Gastroesophageal sphincter (tissue), 4 donors: ENCODE data around the gene DNAJC21. TPM values are rescaled to one million over a fixed set of nuclear protein-coding genes. Genes with fewer than 3 reads are reported as not detected.

ENCODE experiments used
- ATAC-seq: fragments of 150-250 bp; one replicate; pipeline ENCODE4 v1.9.1; 2016; ENCODE audit warnings: mild to moderate bottlenecking, moderate library complexity
- H3K27ac ChIP-seq, 4 donors: fragments of 200-600 bp; sonication (generic) in 3 of 4; 1 replicate in 3 of 4; 2 replicates in 1 of 4; pipeline ENCODE4 v1.5.1; 2016 to 2019
- H3K27me3 ChIP-seq: fragments of 200-600 bp; sonication (generic); one replicate; pipeline ENCODE4 v1.5.1; 2019
- H3K36me3 ChIP-seq, 2 donors: fragments of 200-600 bp; sonication (generic); one replicate each; pipeline ENCODE4 v1.5.1; 2019; ENCODE audit warnings: control low read depth in 1 of 2
- H3K4me1 ChIP-seq, 3 donors: fragments of 200-600 bp; sonication (generic); 1 replicate in 2 of 3; 2 replicates in 1 of 3; pipeline ENCODE4 v1.5.1; 2016 to 2019; ENCODE audit warnings: control low read depth in 2 of 3
- H3K4me3 ChIP-seq, 2 donors: fragments of 200-600 bp; sonication (generic); one replicate each; pipeline ENCODE4 v1.5.1; 2019; ENCODE audit warnings: mild to moderate bottlenecking in 1 of 2, moderate library complexity in 1 of 2
- H3K9me3 ChIP-seq, 3 donors: fragments of 200-600 bp; sonication (generic); one replicate each; pipeline ENCODE4 v1.5.1; 2017 to 2019; ENCODE audit warnings: control low read depth in 2 of 3
- CTCF ChIP-seq, 4 experiments: fragments of 200-600 bp in 2 of 4; fragments of 450-650 bp in 2 of 4; sonication (generic) in 1 of 4; IDR thresholded peaks; one replicate each; pipeline ENCODE4 v1.5.1; 2017 to 2019; ENCODE audit warnings: antibody characterized with exemption in 4 of 4, mild to moderate bottlenecking in 2 of 4, moderate library complexity in 2 of 4
- EP300 ChIP-seq: sonication (generic); formaldehyde crosslinking; IDR thresholded peaks from one replicate; pipeline ENCODE4 v1.6.1; 2017; ENCODE audit warnings: antibody characterized with exemption, mild to moderate bottlenecking
- POLR2A ChIP-seq, 2 donors: fragments of 450-650 bp; IDR thresholded peaks; one replicate each; pipeline ENCODE4 v1.6.1; 2017; ENCODE audit warnings: antibody characterized with exemption in 2 of 2, mild to moderate bottlenecking in 2 of 2, moderate library complexity in 1 of 2
- POLR2AphosphoS5 ChIP-seq: sonication (generic); formaldehyde crosslinking; IDR thresholded peaks from one replicate; pipeline ENCODE4 v1.6.1; 2017; ENCODE audit warnings: antibody characterized with exemption
- WGBS, 2 donors: methylation state at CpG; one replicate each; pipeline ENCODE4 v1.1.5; 2018; ENCODE audit warnings: low coverage in 1 of 2; 5-methylcytosine and 5-hydroxymethylcytosine counted together
- total RNA-seq, 4 donors: library from RNA; depleted of rRNA; stranded (reverse); fragments of >200 nt; gene quantifications; one replicate each; pipeline ENCODE4 v1.1.0, GENCODE V29; 2016

DNAJC21 gene
- total RNA-seq, 4 donors from 2014 or later, result 46.8 to 99.8 (median 70.3) TPM

DNA sequence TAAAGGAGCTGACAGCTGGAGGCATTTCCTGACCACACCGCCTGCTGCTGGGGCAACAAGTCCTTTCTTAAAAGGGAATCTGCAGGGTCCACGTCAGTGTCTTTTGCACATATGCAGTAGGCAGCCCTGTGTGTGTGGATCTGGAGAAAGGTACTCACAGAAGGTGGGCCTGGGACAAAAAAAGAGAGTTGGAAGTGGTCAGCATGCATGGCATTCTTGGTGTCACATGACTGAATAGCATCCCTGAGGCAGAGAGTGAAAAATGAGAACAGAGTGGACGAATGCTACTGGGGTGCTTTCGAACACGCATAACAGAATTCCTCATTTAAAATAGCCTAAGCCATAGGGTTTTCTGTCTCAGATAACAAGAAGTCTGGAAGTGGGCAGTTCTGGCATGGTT, 47.0 kb downstream of the DNAJC21 start:
- ATAC-seq, result no peak
- Histone ChIP-seq H3K27me3 (no peaks in the 10 kb centered on the region), H3K9me3 (no peaks in the 10 kb centered on the region), H3K27ac (no peak overlapping the region), H3K4me3 (no peak overlapping the region), H3K4me1 (no peaks in the 10 kb centered on the region), H3K36me3 (no peaks in the 10 kb centered on the region)
- 81 to 84% methylated on average over 4 to 5 of the region's 5 CpGs for WGBS, 2 donors
- TF ChIP-seq EP300, result no peak
- no peak for TF ChIP-seq POLR2AphosphoS5
- no peak for TF ChIP-seq CTCF (IDR thresholded peaks at IDR 0.05)
- TF ChIP-seq POLR2A (IDR thresholded peaks at IDR 0.05), result no peak

- no peaks in the 10 kb centered on the region for H3K36me3 ChIP-seq
- no peaks in the 10 kb centered on the region for H3K27me3 ChIP-seq
- TF ChIP-seq EP300 (no peak), POLR2AphosphoS5 (no peak), CTCF (IDR thresholded peaks at IDR 0.05) (no peak), POLR2A (IDR thresholded peaks at IDR 0.05) (no peak)
- no peaks in the 10 kb centered on the region for H3K4me1 ChIP-seq
- 50 to 93% methylated on average over 1 to 2 of the region's 2 CpGs for WGBS, 2 donors
- ATAC-seq, result no peak
- no peaks in the 10 kb centered on the region for H3K9me3 ChIP-seq
- H3K27ac ChIP-seq, result no peak overlapping the region
- no peak overlapping the region for H3K4me3 ChIP-seq
Observed at GRCh38 chr5:34977934-34978613, 48.7 kb downstream of the DNAJC21 start.

DNA sequence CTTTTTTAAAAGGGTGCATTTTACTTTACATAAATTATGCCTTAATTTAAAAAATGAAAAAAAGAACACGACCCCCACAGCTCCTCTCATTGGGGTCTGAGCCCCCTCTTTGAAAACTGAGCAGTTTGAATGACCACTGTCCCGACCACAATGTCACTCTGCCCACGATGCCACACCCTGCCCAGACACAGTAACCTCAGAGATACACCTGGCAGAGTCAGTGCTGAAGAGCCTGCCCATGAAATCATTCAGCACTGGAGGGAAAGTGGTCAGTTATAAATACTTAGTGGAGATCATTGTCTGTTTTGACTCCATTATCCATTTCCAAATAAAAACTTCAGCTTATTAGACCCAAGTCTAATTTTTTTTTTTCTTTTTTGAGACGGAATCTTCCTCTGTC, 49.3 kb downstream of the DNAJC21 start:
- Histone ChIP-seq H3K36me3 (no peaks in the 10 kb centered on the region), H3K27me3 (no peaks in the 10 kb centered on the region), H3K4me3 (no peak overlapping the region), H3K4me1 (no peaks in the 10 kb centered on the region), H3K9me3 (no peaks in the 10 kb centered on the region), H3K27ac (no peak overlapping the region)
- TF ChIP-seq CTCF (IDR thresholded peaks at IDR 0.05) (no peak), POLR2A (IDR thresholded peaks at IDR 0.05) (no peak), EP300 (no peak), POLR2AphosphoS5 (no peak)
- 56 to 65% methylated on average over 3 to 4 of the region's 4 CpGs for WGBS, 2 donors
- no peak for ATAC-seq

DNA sequence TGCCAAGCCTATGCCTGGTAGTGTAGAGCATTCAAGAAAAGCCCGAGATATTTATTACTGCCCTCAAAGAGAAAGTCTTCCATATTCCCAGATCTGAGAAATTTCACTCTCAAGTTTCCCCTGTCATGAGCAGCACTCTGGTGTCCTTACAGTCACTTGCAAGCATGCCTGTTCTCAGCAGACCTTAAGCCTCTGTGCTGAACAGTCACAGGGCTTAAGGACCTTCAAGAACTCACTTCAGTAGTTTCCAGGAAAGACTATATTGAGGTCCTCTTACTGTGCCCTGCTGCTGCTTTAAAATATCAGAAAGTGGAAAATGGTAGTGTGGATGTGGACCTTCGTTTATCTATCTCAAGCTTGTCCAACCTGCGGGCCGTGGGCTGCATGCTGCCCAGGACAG, 53.5 kb downstream of the DNAJC21 start:
- WGBS, 2 donors, result 80 to 96% methylated on average over 4 of the region's 4 CpGs
- H3K27ac ChIP-seq, result no peak overlapping the region
- H3K4me3 ChIP-seq, result no peak overlapping the region
- peaks cover 0 to 26% (median 0%) of the 10 kb centered on the region in 3 donors for H3K9me3 ChIP-seq
- ATAC-seq, result no peak
- no peaks in the 10 kb centered on the region for H3K36me3 ChIP-seq
- TF ChIP-seq POLR2AphosphoS5 (no peak), CTCF (IDR thresholded peaks at IDR 0.05) (no peak), POLR2A (IDR thresholded peaks at IDR 0.05) (no peak), EP300 (no peak)
- no peaks in the 10 kb centered on the region for H3K4me1 ChIP-seq
- H3K27me3 ChIP-seq, result peaks cover 5% of the 10 kb centered on the region

GRCh38 chr5:34986965-34987364, 57.6 kb downstream of the DNAJC21 start:
- 80% methylated on average over 1 of the region's 1 CpG for WGBS, 2 donors
- no peak overlapping the region for H3K4me3 ChIP-seq
- TF ChIP-seq EP300, result no peak

More at GRCh38 chr5:34986965-34987364, 57.6 kb downstream of the DNAJC21 start:
- Histone ChIP-seq H3K9me3 (peaks cover 0 to 26% (median 0%) of the 10 kb centered on the region in 3 donors), H3K4me1 (no peaks in the 10 kb centered on the region), H3K36me3 (no peaks in the 10 kb centered on the region), H3K27me3 (peaks cover 11% of the 10 kb centered on the region), H3K27ac (no peak overlapping the region)
- no peak for ATAC-seq
